Measurements from ENCODE around the gene GNB3. TPM values are rescaled to one million over a fixed set of nuclear protein-coding genes. Genes with fewer than 3 reads are reported as not detected.
"Not testable (repeated sequence)": the region's sequence is repeated elsewhere in the genome, so short reads cannot be mapped to it uniquely, and the experiment has no call there.

Gene GNB3
- total RNA-seq, 1 experiment from 2014 or later = 0.21 TPM

- DNase-seq (ENCODE audit: low read depth, low spot score) = no peak
- in situ Hi-C loops (cut with HindIII; ENCODE audit: low pct_unique_long_range_greater_than_20kb, low sequenced_read_pairs) = no loop called here
- no peaks in the 10 kb centered on the region for H3K9me3 ChIP-seq (ENCODE audit: control insufficient read depth, insufficient read depth, low read depth, low read length)
- POLR2A ChIA-PET = interaction anchor here (0.6 to 1.0 kb wide), 2 partner anchors 19 to 172 kb away, joined by 3 read pairs; no protein-coding TSS in a partner anchor
- H3K4me3 ChIP-seq (ENCODE audit: low read depth in 2 of 2, low read length in 2 of 2) = peak overlapping the region; percentile 49 to 76
- peak; percentile 98 for ATAC-seq
- H3K27ac ChIP-seq (ENCODE audit: low read length) = peak overlapping the region; percentile 95
- H3K36me3 ChIP-seq (ENCODE audit: control insufficient read depth, insufficient read depth, low read length) = no peaks in the 10 kb centered on the region
- TF ChIP-seq CTCF (IDR thresholded peaks at IDR 0.05) (peak; percentile 93), POLR2AphosphoS5 (IDR thresholded peaks at IDR 0.05; ENCODE audit: low read depth, low read length) (peak; percentile 84), SIN3A (IDR thresholded peaks at IDR 0.05; ENCODE audit: borderline replicate concordance, insufficient read depth, low read depth, low read length) (peak; percentile 69; the same call in 1 of the 2 replicates), TCF7L2 (IDR thresholded peaks at IDR 0.05; ENCODE audit: low read depth, low read length) (peak; percentile 37; the same call in 1 of the 2 replicates), REST (IDR thresholded peaks at IDR 0.05; ENCODE audit: insufficient read depth in 1 of 2, low read depth in 2 of 2, low read length in 1 of 2) (no peak)
- no peaks in the 10 kb centered on the region for H3K27me3 ChIP-seq (ENCODE audit: control insufficient read depth, insufficient read depth, low read length)
- CTCF ChIA-PET = interaction anchor here (0.5 to 1.0 kb wide), 3 partner anchors 18 to 53 kb away, joined by 4 to 6 read pairs (median 4); partner anchors contain the start of genes C12orf57 and SPSB2
- intact Hi-C loops (cut with micrococcal nuclease; ENCODE audit: unreplicated experiment) = no loop called here
- no TSS peak for BruUV-seq (replicated peaks)
- H3K4me1 ChIP-seq (ENCODE audit: control insufficient read depth, insufficient read depth, low read length) = 0 out of 2 replicates have a peak, but pooled peaks cover 4% of the 10 kb centered on the region
These were observed 50.3 kb downstream of the GNB3 start for GRCh38 chr12:6890789-6891645.

- Histone ChIP-seq H3K4me1 (ENCODE audit: control insufficient read depth, insufficient read depth, low read length) (0 out of 2 replicates have a peak, but pooled peaks cover 4% of the 10 kb centered on the region), H3K4me3 (ENCODE audit: low read depth in 2 of 2, low read length in 2 of 2) (peak overlapping the region; percentile 49 to 76), H3K27ac (ENCODE audit: low read length) (peak overlapping the region; percentile 84), H3K27me3 (ENCODE audit: control insufficient read depth, insufficient read depth, low read length) (no peaks in the 10 kb centered on the region), H3K36me3 (ENCODE audit: control insufficient read depth, insufficient read depth, low read length) (no peaks in the 10 kb centered on the region), H3K9me3 (ENCODE audit: control insufficient read depth, insufficient read depth, low read depth, low read length) (no peaks in the 10 kb centered on the region)
- ChIA-PET POLR2A (interaction anchor here (0.6 to 1.0 kb wide), 2 partner anchors 19 to 173 kb away, joined by 3 read pairs; no protein-coding TSS in a partner anchor), CTCF (interaction anchor here (0.8 to 1.0 kb wide), 2 partner anchors 18 to 22 kb away, joined by 4 read pairs; partner anchors contain the start of gene SPSB2)
- DNase-seq (ENCODE audit: low read depth, low spot score) (no peak), ATAC-seq (peak; percentile 10; the same call in 1 of the 2 replicates)
- intact Hi-C loops (cut with micrococcal nuclease; ENCODE audit: unreplicated experiment) = no loop called here
- BruUV-seq (replicated peaks) = TSS peak; percentile 64
- in situ Hi-C loops (cut with HindIII; ENCODE audit: low pct_unique_long_range_greater_than_20kb, low sequenced_read_pairs) = no loop called here
- no peak for TF ChIP-seq TCF7L2 (IDR thresholded peaks at IDR 0.05; ENCODE audit: low read depth, low read length)
- no peak for TF ChIP-seq POLR2AphosphoS5 (IDR thresholded peaks at IDR 0.05; ENCODE audit: low read depth, low read length)
- TF ChIP-seq SIN3A (IDR thresholded peaks at IDR 0.05; ENCODE audit: borderline replicate concordance, insufficient read depth, low read depth, low read length) = no peak
- TF ChIP-seq REST (IDR thresholded peaks at IDR 0.05; ENCODE audit: insufficient read depth in 1 of 2, low read depth in 2 of 2, low read length in 1 of 2) = no peak
- TF ChIP-seq CTCF (IDR thresholded peaks at IDR 0.05) = no peak
These were observed 50.9 kb downstream of the GNB3 start for GRCh38 chr12:6891646-6892001.

GRCh38 chr12:6892683-6893082 is 52.0 kb downstream of the GNB3 start:
- H3K27ac ChIP-seq (ENCODE audit: low read length); ATAC-seq; in situ Hi-C loops (cut with HindIII; ENCODE audit: low pct_unique_long_range_greater_than_20kb, low sequenced_read_pairs); H3K4me1 ChIP-seq (ENCODE audit: control insufficient read depth, insufficient read depth, low read length); DNase-seq (ENCODE audit: low read depth, low spot score); H3K27me3 ChIP-seq (ENCODE audit: control insufficient read depth, insufficient read depth, low read length); BruUV-seq (replicated peaks); H3K36me3 ChIP-seq (ENCODE audit: control insufficient read depth, insufficient read depth, low read length); H3K4me3 ChIP-seq (ENCODE audit: low read depth in 2 of 2, low read length in 2 of 2); intact Hi-C loops (cut with micrococcal nuclease; ENCODE audit: unreplicated experiment); H3K9me3 ChIP-seq (ENCODE audit: control insufficient read depth, insufficient read depth, low read depth, low read length); POLR2A ChIA-PET: not testable (repeated sequence)
- CTCF ChIA-PET = interaction anchor here (0.7 kb wide), 1 partner anchor 22 kb away, joined by 4 read pairs; no protein-coding TSS in a partner anchor
